ENCODE measurements around the gene ZFAND2A. TPM values are rescaled to one million over a fixed set of nuclear protein-coding genes. Genes with fewer than 3 reads are reported as not detected.

ZFAND2A gene
- polyA plus RNA-seq, 1 donor (not counting 4 experiments of a cell fraction or from before 2014, with no cell fraction given): 25.5 TPM

DNA sequence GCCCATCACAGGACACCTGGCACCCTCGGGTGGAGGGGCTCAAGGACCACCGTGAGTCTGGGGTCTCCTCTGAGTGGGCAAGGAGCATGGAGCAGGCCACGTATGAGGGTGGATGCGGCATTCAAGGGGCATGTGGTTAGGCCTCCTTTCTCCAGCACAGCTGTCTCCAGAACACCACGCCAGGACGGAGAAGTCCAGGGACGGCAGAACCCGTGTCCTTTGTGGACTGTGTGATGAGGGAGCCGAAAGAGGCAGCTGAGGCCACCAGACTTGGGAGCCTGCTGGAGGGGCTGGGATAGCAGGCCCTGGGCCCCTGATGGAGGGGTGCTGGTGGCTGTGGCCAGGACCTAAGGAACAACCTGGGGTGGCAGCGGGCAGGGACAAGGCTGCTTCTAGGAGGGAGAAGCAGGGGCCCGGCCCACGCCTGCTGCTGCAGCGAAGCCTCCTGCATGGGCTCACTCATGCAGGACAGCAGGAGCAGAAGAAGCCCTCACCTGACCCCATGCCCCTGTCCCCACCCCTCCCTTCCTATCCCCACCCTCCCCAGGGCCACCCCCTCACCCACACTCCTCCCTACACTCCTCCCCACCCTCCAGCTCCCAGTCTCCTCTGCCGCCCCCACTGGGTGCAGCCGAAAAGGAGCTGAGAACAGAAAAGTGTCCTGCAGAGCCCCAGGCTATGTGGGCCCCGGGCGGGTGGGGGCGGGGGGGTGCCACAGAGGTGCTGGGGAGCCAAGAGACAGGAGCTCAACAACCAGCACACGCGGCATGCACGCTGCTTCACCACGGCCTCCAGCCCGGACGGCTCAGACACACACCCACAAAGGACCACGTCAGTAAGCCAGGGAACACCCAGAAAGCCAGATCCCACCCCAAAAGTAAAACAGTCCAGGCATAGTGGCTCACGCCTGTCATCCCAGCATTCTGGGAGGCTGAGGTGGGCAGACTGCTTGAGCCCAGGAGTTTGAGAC is 29.7 kb downstream of the ZFAND2A start:
- H3K36me3 ChIP-seq (ENCODE audit: control insufficient read depth in 2 of 2, extremely low read depth in 1 of 2, insufficient read depth in 2 of 2, low read length in 2 of 2): peaks cover 7 to 11% of the 10 kb centered on the region in 2 experiments
- TF ChIP-seq, protein P1, sequence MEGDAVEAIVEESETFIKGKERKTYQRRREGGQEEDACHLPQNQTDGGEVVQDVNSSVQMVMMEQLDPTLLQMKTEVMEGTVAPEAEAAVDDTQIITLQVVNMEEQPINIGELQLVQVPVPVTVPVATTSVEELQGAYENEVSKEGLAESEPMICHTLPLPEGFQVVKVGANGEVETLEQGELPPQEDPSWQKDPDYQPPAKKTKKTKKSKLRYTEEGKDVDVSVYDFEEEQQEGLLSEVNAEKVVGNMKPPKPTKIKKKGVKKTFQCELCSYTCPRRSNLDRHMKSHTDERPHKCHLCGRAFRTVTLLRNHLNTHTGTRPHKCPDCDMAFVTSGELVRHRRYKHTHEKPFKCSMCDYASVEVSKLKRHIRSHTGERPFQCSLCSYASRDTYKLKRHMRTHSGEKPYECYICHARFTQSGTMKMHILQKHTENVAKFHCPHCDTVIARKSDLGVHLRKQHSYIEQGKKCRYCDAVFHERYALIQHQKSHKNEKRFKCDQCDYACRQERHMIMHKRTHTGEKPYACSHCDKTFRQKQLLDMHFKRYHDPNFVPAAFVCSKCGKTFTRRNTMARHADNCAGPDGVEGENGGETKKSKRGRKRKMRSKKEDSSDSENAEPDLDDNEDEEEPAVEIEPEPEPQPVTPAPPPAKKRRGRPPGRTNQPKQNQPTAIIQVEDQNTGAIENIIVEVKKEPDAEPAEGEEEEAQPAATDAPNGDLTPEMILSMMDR (optimal IDR thresholded peaks at IDR 0.05 in 1 of 3, IDR thresholded peaks at IDR 0.05 in 1 of 3, conservative IDR thresholded peaks at IDR 0.05 in 1 of 3; ENCODE audit: extremely low read depth in 1 of 3, insufficient read depth in 2 of 3, low read length in 3 of 3): no peak
- no peak for TF ChIP-seq EZH2 (IDR thresholded peaks at IDR 0.05; ENCODE audit: low read length)
- dilution Hi-C loops (cut with MboI; ENCODE audit: extremely low pct_ligation_motif_present, low sequenced_read_pairs): no loop called here
- no peak overlapping the region for H3K4me2 ChIP-seq (ENCODE audit: control insufficient read depth, extremely low read depth, insufficient read depth, low read depth, low read length)
- no peaks in the 10 kb centered on the region for H4K20me1 ChIP-seq (ENCODE audit: control insufficient read depth, extremely low read depth, insufficient read depth, low read length)
- H3K4me3 ChIP-seq (ENCODE audit: control insufficient read depth in 2 of 3, extremely low read depth in 1 of 3, insufficient read depth in 2 of 3, low read depth in 1 of 3, low read length in 3 of 3): no peak overlapping the region
- H3K4me1 ChIP-seq (ENCODE audit: control insufficient read depth, extremely low read depth, insufficient read depth, low read length): peaks cover under 1% of the 10 kb centered on the region
- H3K9me1 ChIP-seq (ENCODE audit: control insufficient read depth, extremely low read depth, insufficient read depth, low read length): no peaks in the 10 kb centered on the region
- no peak overlapping the region for H3K27ac ChIP-seq (ENCODE audit: control insufficient read depth, insufficient read depth, low read length)
- H3K27me3 ChIP-seq (ENCODE audit: control insufficient read depth, extremely low read depth, insufficient read depth, low read length): no peaks in the 10 kb centered on the region
- no peak overlapping the region for H2AFZ ChIP-seq (ENCODE audit: control insufficient read depth, low read length)
- peaks cover 20% of the 10 kb centered on the region for H3K79me2 ChIP-seq (ENCODE audit: control insufficient read depth, insufficient read depth, low read length)
- no peak for FAIRE-seq
- no peaks in the 10 kb centered on the region for H3K9me3 ChIP-seq (ENCODE audit: control insufficient read depth, low read depth, low read length)
- no peak overlapping the region for H3K9ac ChIP-seq (ENCODE audit: control insufficient read depth, extremely low read depth, insufficient read depth, low read length)
- DNase-seq (ENCODE audit: low read depth, low spot score): no peak

DNA sequence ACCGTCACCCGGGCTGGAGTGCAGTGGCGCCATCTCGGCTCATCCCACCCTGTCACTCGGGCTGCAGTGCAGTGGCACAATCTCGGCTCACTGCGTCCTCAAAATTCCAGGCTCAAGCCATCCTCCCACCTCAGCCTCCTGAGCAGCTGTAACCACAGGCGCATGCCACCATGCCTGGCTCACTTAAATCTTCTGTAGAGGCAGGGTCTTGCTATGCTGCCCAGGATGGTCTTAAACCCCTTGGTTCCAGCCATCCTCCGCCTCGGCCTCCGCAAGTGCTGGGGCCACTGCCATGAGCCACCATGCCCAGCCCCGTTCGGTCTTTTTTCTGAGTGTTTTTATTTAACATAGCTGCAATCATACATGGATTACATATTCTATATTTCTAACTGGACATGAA is 30.6 kb downstream of the ZFAND2A start:
- Histone ChIP-seq H3K36me3 (ENCODE audit: control insufficient read depth in 2 of 2, extremely low read depth in 1 of 2, insufficient read depth in 2 of 2, low read length in 2 of 2) (peaks cover 7 to 11% of the 10 kb centered on the region in 2 experiments), H3K79me2 (ENCODE audit: control insufficient read depth, insufficient read depth, low read length) (peaks cover 21% of the 10 kb centered on the region), H3K9me3 (ENCODE audit: control insufficient read depth, low read depth, low read length) (no peaks in the 10 kb centered on the region), H4K20me1 (ENCODE audit: control insufficient read depth, extremely low read depth, insufficient read depth, low read length) (no peaks in the 10 kb centered on the region), H3K4me2 (ENCODE audit: control insufficient read depth, extremely low read depth, insufficient read depth, low read depth, low read length) (no peak overlapping the region), H3K9me1 (ENCODE audit: control insufficient read depth, extremely low read depth, insufficient read depth, low read length) (no peaks in the 10 kb centered on the region), H3K4me3 (ENCODE audit: control insufficient read depth in 2 of 3, extremely low read depth in 1 of 3, insufficient read depth in 2 of 3, low read depth in 1 of 3, low read length in 3 of 3) (no peak overlapping the region), H3K9ac (ENCODE audit: control insufficient read depth, extremely low read depth, insufficient read depth, low read length) (no peak overlapping the region), H3K4me1 (ENCODE audit: control insufficient read depth, extremely low read depth, insufficient read depth, low read length) (peaks cover 6% of the 10 kb centered on the region), H2AFZ (ENCODE audit: control insufficient read depth, low read length) (no peak overlapping the region), H3K27ac (ENCODE audit: control insufficient read depth, insufficient read depth, low read length) (no peak overlapping the region), H3K27me3 (ENCODE audit: control insufficient read depth, extremely low read depth, insufficient read depth, low read length) (no peaks in the 10 kb centered on the region)
- dilution Hi-C loops (cut with MboI; ENCODE audit: extremely low pct_ligation_motif_present, low sequenced_read_pairs): no loop called here
- no peak for TF ChIP-seq EZH2 (IDR thresholded peaks at IDR 0.05; ENCODE audit: low read length)
- TF ChIP-seq, protein P1 (optimal IDR thresholded peaks at IDR 0.05 in 1 of 3, IDR thresholded peaks at IDR 0.05 in 1 of 3, conservative IDR thresholded peaks at IDR 0.05 in 1 of 3; ENCODE audit: extremely low read depth in 1 of 3, insufficient read depth in 2 of 3, low read length in 3 of 3): no peak
- FAIRE-seq: no peak
- no peak for DNase-seq (ENCODE audit: low read depth, low spot score)

All from keratinocyte (primary cell).